OCI-LY7 (cell line): Measurements from ENCODE around the gene KPNA3. TPM values are rescaled to one million over a fixed set of nuclear protein-coding genes. Genes with fewer than 3 reads are reported as not detected.

Experiments used
- BruUV-seq: library from RNA; stranded (reverse); fragments of 400-500 nt; replicated peaks from 2 replicates; lab custom pipeline; 2021; lab: Mats Ljungman, UMichigan
- CTCF ChIA-PET: fragments of 300-600 bp; sonication (Branson Sonifier 250); formaldehyde crosslinking; loops from one replicate; lab custom pipeline; 2022; ENCODE audit warnings: antibody characterized with exemption; ENCODE audit not compliant: unreplicated experiment; lab: Charles Lee
- POLR2A ChIA-PET: fragments of 300-600 bp; sonication (Branson Sonifier 250); formaldehyde crosslinking; loops from one replicate; lab custom pipeline; 2022; ENCODE audit warnings: antibody characterized with exemption; lab: Charles Lee
- DNase-seq: peaks from one replicate; pipeline ENCODE4 v3.0.0-alpha.2; 2015; ENCODE audit warnings: low spot score
- H2AFZ ChIP-seq: fragments of 200-600 bp; sonication (generic), shearing (Covaris generic); 2 replicates; pipeline ENCODE4 v1.6.1; 2014; ENCODE audit warnings: mild to moderate bottlenecking, antibody characterized with exemption, low read length, moderate library complexity
- H3K27ac ChIP-seq: fragments of 200-600 bp; sonication (generic); 2 replicates; pipeline ENCODE4 v1.5.1; 2014; ENCODE audit warnings: mixed run types, low read depth, mild to moderate bottlenecking, moderate library complexity, low read length, inconsistent platforms; ENCODE audit not compliant: poor library complexity, severe bottlenecking
- H3K36me3 ChIP-seq: fragments of 200-600 bp; sonication (generic); 2 replicates; pipeline ENCODE4 v1.6.1; 2014; ENCODE audit warnings: mild to moderate bottlenecking, antibody characterized with exemption, low read length, moderate library complexity, mixed read lengths; ENCODE audit not compliant: insufficient read depth
- H3K4me1 ChIP-seq: fragments of 200-600 bp; sonication (generic); 2 replicates; pipeline ENCODE4 v1.5.1; 2014; ENCODE audit warnings: mild to moderate bottlenecking, low read length; ENCODE audit not compliant: insufficient read depth, poor library complexity, severe bottlenecking
- H3K4me2 ChIP-seq: fragments of 200-600 bp; sonication (generic); 2 replicates; pipeline ENCODE4 v1.6.1; 2014; ENCODE audit warnings: mild to moderate bottlenecking, low read length
- H3K4me3 ChIP-seq: fragments of 200-600 bp; sonication (generic); 2 replicates; pipeline ENCODE4 v1.5.1; 2014; ENCODE audit warnings: mild to moderate bottlenecking, low read depth, low read length; ENCODE audit not compliant: poor library complexity, severe bottlenecking
- H3K79me2 ChIP-seq: fragments of 200-600 bp; sonication (generic); 2 replicates; pipeline ENCODE4 v1.6.1; 2016; ENCODE audit warnings: low read depth, mild to moderate bottlenecking, low read length, moderate library complexity, mixed read lengths; ENCODE audit not compliant: insufficient read depth
- H3K9me2 ChIP-seq: fragments of 200-600 bp; sonication (generic); 2 replicates; pipeline ENCODE4 v1.6.1; 2016; ENCODE audit warnings: mild to moderate bottlenecking, low read length, mixed read lengths; ENCODE audit not compliant: insufficient read depth
- H3K9me3 ChIP-seq: fragments of 200-600 bp; sonication (generic); 2 replicates; pipeline ENCODE4 v1.6.1; 2014; ENCODE audit warnings: mild to moderate bottlenecking, mixed run types, low read length, mixed read lengths
- H4K20me1 ChIP-seq: fragments of 200-600 bp; sonication (generic); 2 replicates; pipeline ENCODE4 v1.6.1; 2014; ENCODE audit warnings: mild to moderate bottlenecking, antibody characterized with exemption, low read length, moderate library complexity, mixed read lengths; ENCODE audit not compliant: insufficient read depth
- CTCF ChIP-seq: fragments of 200-600 bp; sonication (generic); conservative IDR thresholded peaks from 2 replicates; pipeline ENCODE4 v1.5.1; 2014; ENCODE audit warnings: mild to moderate bottlenecking, antibody characterized with exemption, low read length, moderate library complexity, mixed read lengths
- EZH2phosphoT487 ChIP-seq: fragments of 200-600 bp; sonication (generic); IDR thresholded peaks from 2 replicates; pipeline ENCODE4 v1.6.1; 2018; ENCODE audit warnings: low read depth, borderline replicate concordance, mild to moderate bottlenecking, mixed run types, antibody characterized with exemption, low read length, moderate library complexity, mixed read lengths
- intact Hi-C: fragments of 100-400 bp; cut with micrococcal nuclease; formaldehyde crosslinking; loops from one replicate; pipeline ENCODE4 v1.10.0; 2022; ENCODE audit not compliant: unreplicated experiment
- total RNA-seq, 2 experiments: library from RNA; depleted of rRNA in 1 of 2; stranded (reverse); fragments of >200 nt in 1 of 2; shearing (Covaris generic) in 1 of 2; gene quantifications; 2 replicates each; pipeline ENCODE4 v1.2.3, GENCODE V29; 2014 to 2022

Gene KPNA3
- total RNA-seq, 2 experiments from 2014 or later = 18.2 to 41.1 TPM

GRCh38 chr13:49827891-49828290, 35.4 kb upstream of the KPNA3 start:
- Histone ChIP-seq H3K4me2 (no peak overlapping the region), H3K4me3 (no peak overlapping the region), H3K4me1 (no peaks in the 10 kb centered on the region), H3K79me2 (no peaks in the 10 kb centered on the region), H3K36me3 (no peaks in the 10 kb centered on the region), H2AFZ (no peak overlapping the region; the same call in 1 of the 2 replicates), H3K9me3 (no peaks in the 10 kb centered on the region), H4K20me1 (no peaks in the 10 kb centered on the region), H3K9me2 (no peaks in the 10 kb centered on the region), H3K27ac (no peak overlapping the region)
- TF ChIP-seq CTCF = no peak
- TF ChIP-seq EZH2phosphoT487 = no peak
- intact Hi-C loops = no loop called here
- no peak for DNase-seq
- POLR2A ChIA-PET = interaction anchor here (0.7 kb wide), 1 partner anchor 516 kb away, joined by 5 read pairs; no protein-coding TSS in a partner anchor
- no TSS peak for BruUV-seq
- CTCF ChIA-PET = no interaction called here

- no TSS peak for BruUV-seq
- Histone ChIP-seq H2AFZ (no peak overlapping the region; the same call in 1 of the 2 replicates), H3K27ac (no peak overlapping the region), H4K20me1 (no peaks in the 10 kb centered on the region), H3K79me2 (no peaks in the 10 kb centered on the region), H3K36me3 (no peaks in the 10 kb centered on the region), H3K4me2 (no peak overlapping the region), H3K9me3 (no peaks in the 10 kb centered on the region), H3K4me1 (no peaks in the 10 kb centered on the region), H3K4me3 (no peak overlapping the region), H3K9me2 (no peaks in the 10 kb centered on the region)
- no peak for DNase-seq
- intact Hi-C loops = no loop called here
- TF ChIP-seq CTCF (no peak), EZH2phosphoT487 (no peak)
- POLR2A ChIA-PET = interaction anchor here (0.6 to 0.7 kb wide), 2 partner anchors 129 to 533 kb away, joined by 3 to 9 read pairs; no protein-coding TSS in a partner anchor
- CTCF ChIA-PET = no interaction called here
Measured at GRCh38 chr13:49827336-49827735, 34.9 kb upstream of the KPNA3 start.

GRCh38 chr13:49821216-49822009, 28.9 kb upstream of the KPNA3 start:
- Histone ChIP-seq H3K9me3 (no peaks in the 10 kb centered on the region), H3K4me2 (no peak overlapping the region), H3K4me1 (no peaks in the 10 kb centered on the region), H3K9me2 (no peaks in the 10 kb centered on the region), H3K36me3 (no peaks in the 10 kb centered on the region), H2AFZ (no peak overlapping the region), H3K27ac (no peak overlapping the region), H3K79me2 (no peaks in the 10 kb centered on the region), H4K20me1 (no peaks in the 10 kb centered on the region), H3K4me3 (no peak overlapping the region)
- TF ChIP-seq EZH2phosphoT487 (no peak), CTCF (peak; percentile 62)
- no peak for DNase-seq
- POLR2A ChIA-PET = no interaction called here
- BruUV-seq = no TSS peak
- CTCF ChIA-PET = no interaction called here
- intact Hi-C loops = no loop called here
